HepG2 (cell line): ENCODE data around the gene LAMC1. TPM values are rescaled to one million over a fixed set of nuclear protein-coding genes. Genes with fewer than 3 reads are reported as not detected.

Experiments used
- ARNTL ChIP-seq: sonication (generic); formaldehyde crosslinking; IDR thresholded peaks from 2 replicates; pipeline ENCODE4 v1.4.0; 2020; ENCODE audit warnings: mild to moderate bottlenecking, missing genetic modification reagents
- HNF1B ChIP-seq: sonication (generic); formaldehyde crosslinking; IDR thresholded peaks from 2 replicates; pipeline ENCODE4 v1.5.1; 2020; ENCODE audit warnings: mild to moderate bottlenecking, moderate library complexity, missing genetic modification reagents
- LRRFIP1 ChIP-seq: sonication (generic); formaldehyde crosslinking; conservative IDR thresholded peaks from 2 replicates; pipeline ENCODE4 v1.4.0; 2020; ENCODE audit warnings: missing genetic modification reagents
- POGK ChIP-seq: sonication (generic); formaldehyde crosslinking; conservative IDR thresholded peaks from 2 replicates; pipeline ENCODE4 v1.8.0; 2022; ENCODE audit warnings: mild to moderate bottlenecking, moderate library complexity, missing genetic modification reagents
- SKIL ChIP-seq: sonication (generic); formaldehyde crosslinking; IDR thresholded peaks from 2 replicates; pipeline ENCODE4 v1.8.0; 2022; ENCODE audit warnings: missing genetic modification reagents, mild to moderate bottlenecking, moderate library complexity, borderline replicate concordance
- TAF15 ChIP-seq: fragments of 200-400 bp; formaldehyde crosslinking; IDR thresholded peaks from one replicate; pipeline ENCODE4 v1.6.1; 2018; ENCODE audit warnings: mild to moderate bottlenecking, low read depth, low read length; ENCODE audit not compliant: poor library complexity, severe bottlenecking
- TOPORS ChIP-seq: sonication (generic); formaldehyde crosslinking; IDR thresholded peaks from 2 replicates; pipeline ENCODE4 v1.8.0; 2023; ENCODE audit warnings: mild to moderate bottlenecking, missing genetic modification reagents
- ZBTB34 ChIP-seq: sonication (generic); formaldehyde crosslinking; IDR thresholded peaks from 2 replicates; pipeline ENCODE4 v1.8.0; 2022; ENCODE audit warnings: mild to moderate bottlenecking, missing genetic modification reagents
- ZNF24 ChIP-seq: fragments of 450-650 bp; IDR thresholded peaks from 2 replicates; pipeline ENCODE4 v1.6.1; 2017; ENCODE audit warnings: antibody characterized with exemption, mild to moderate bottlenecking
- ZNF468 ChIP-seq: sonication (generic); formaldehyde crosslinking; IDR thresholded peaks from 2 replicates; pipeline ENCODE4 v1.8.0; 2022; ENCODE audit warnings: mild to moderate bottlenecking, moderate library complexity, missing genetic modification reagents
- ZNF512 ChIP-seq: sonication (generic); formaldehyde crosslinking; IDR thresholded peaks from 2 replicates; pipeline ENCODE4 v1.4.0; 2020; ENCODE audit warnings: mild to moderate bottlenecking, missing genetic modification reagents
- ZNF574 ChIP-seq: sonication (generic); formaldehyde crosslinking; IDR thresholded peaks from 2 replicates; pipeline ENCODE4 v1.4.0; 2020; ENCODE audit warnings: missing genetic modification reagents
- polyA plus RNA-seq, 8 experiments: library from polyadenylated mRNA; depleted of rRNA in 3 of 8; stranded (reverse) in 7 of 8; unstranded in 1 of 8; fragments of >200 nt; fragmentation: Illumina TruSeq in 4 of 8; extraction: Trizol in 4 of 8; gene quantifications; 2 replicates each; pipeline versions ENCODE4 v1.2.1 to v1.2.3, GENCODE V29; 2011 to 2016; ENCODE audit warnings: low read depth in 4 of 8, missing spikeins in 1 of 8, mixed read lengths in 1 of 8; ENCODE audit not compliant: insufficient read depth in 1 of 8
- total RNA-seq, 5 experiments: library from RNA; depleted of rRNA; stranded (reverse); fragments of >200 nt; fragmentation: Illumina TruSeq; extraction: Trizol; gene quantifications; 2 replicates each; pipeline ENCODE4 v1.2.3, GENCODE V29; 2016; ENCODE audit warnings: low read depth in 1 of 5

LAMC1 gene
- total and polyA plus RNA-seq, 2 of the 13 experiments (the other 11 are each of a cell fraction or from before 2014, with no cell fraction given), result 58.5 to 137 TPM

GRCh38 chr1:183023601-183024316 is 539 bp downstream of the LAMC1 start (continued):
- TF ChIP-seq ZNF512, result no peak
- TF ChIP-seq POGK, result no peak
- TF ChIP-seq ZBTB34 (CRISPR knock-in tag), result no peak
- no peak for TF ChIP-seq TOPORS
- 0 out of 2 replicates have a peak, but pooled peaks have one; percentile 17 for TF ChIP-seq HNF1B (CRISPR knock-in tag)
- no peak for TF ChIP-seq ZNF468 (CRISPR knock-in tag)
- no peak for TF ChIP-seq TAF15
- TF ChIP-seq ARNTL (CRISPR knock-in tag), result peak; percentile 22; the same call in 1 of the 2 replicates
- TF ChIP-seq SKIL (CRISPR knock-in tag), result 0 out of 2 replicates have a peak, but pooled peaks have one; percentile 38
- TF ChIP-seq ZNF574, result no peak; the same call in 1 of the 2 replicates
- TF ChIP-seq ZNF24, result no peak
- 0 out of 2 replicates have a peak, but pooled peaks have one; percentile 25 for TF ChIP-seq LRRFIP1 (CRISPR knock-in tag)
